HCT116 (cell line): ENCODE measurements around the gene PTMS. TPM values are rescaled to one million over a fixed set of nuclear protein-coding genes. Genes with fewer than 3 reads are reported as not detected.

Experiments used
- ATAC-seq: fragments of 200-7000 bp; cut with Tn5 transposase; 2 replicates; pipeline ENCODE4 v1.9.1; 2020; ENCODE audit warnings: mild to moderate bottlenecking, moderate library complexity
- BruUV-seq: library from RNA; stranded (reverse); fragments of 400-500 nt; replicated peaks from 2 replicates; lab custom pipeline; 2021; lab: Mats Ljungman, UMichigan
- CTCF ChIA-PET: fragments of 300-600 bp; sonication (Branson Sonifier 250); formaldehyde crosslinking; loops from one replicate; lab custom pipeline; 2021; ENCODE audit warnings: antibody characterized with exemption; lab: Charles Lee
- POLR2A ChIA-PET: fragments of 300-600, 350-600 bp; sonication (Branson Sonifier 250); formaldehyde crosslinking; loops from one replicate; lab custom pipeline; 2021; ENCODE audit warnings: antibody characterized with exemption; lab: Charles Lee
- RAD21 ChIA-PET, 2 experiments: fragments of 300-600 bp; sonication (Branson Sonifier 250); formaldehyde crosslinking; loops; one replicate each; lab custom pipeline; 2023; ENCODE audit warnings: low total read pairs in 2 of 2; ENCODE audit not compliant: uncharacterized antibody in 2 of 2, unreplicated experiment in 2 of 2, low non-redundant PET in 1 of 2; lab: Charles Lee
- DNase-seq: peaks from one replicate; pipeline ENCODE4 v3.0.0-alpha.2; 2010; ENCODE audit warnings: low read depth, low spot score
- H2AFZ ChIP-seq: fragments of 200-600 bp; shearing (Covaris generic), sonication (generic); 2 replicates; pipeline ENCODE4 v1.6.1; 2017; ENCODE audit warnings: low read depth, mixed run types, mixed read lengths, antibody characterized with exemption, low read length; ENCODE audit not compliant: poor library complexity, severe bottlenecking
- H3K27ac ChIP-seq: 2 replicates; pipeline ENCODE4 v1.5.1; 2012; ENCODE audit warnings: low read depth, low read length
- H3K27me3 ChIP-seq: fragments of 200-600 bp; sonication (generic); 2 replicates; pipeline ENCODE4 v1.6.1; 2016; ENCODE audit warnings: mixed run types, low read length, mixed read lengths; ENCODE audit not compliant: insufficient read depth
- H3K36me3 ChIP-seq, 2 experiments: fragments of 200-500 bp in 1 of 2; fragments of 200-600 bp in 1 of 2; sonication (Bioruptor generic) in 1 of 2; sonication (generic) in 1 of 2; 2 replicates each; pipeline versions ENCODE4 v1.5.1 to v1.6.1; 2014 to 2016; ENCODE audit warnings: low read length in 2 of 2, inconsistent platforms in 1 of 2, mixed read lengths in 1 of 2, mixed run types in 1 of 2; ENCODE audit not compliant: insufficient read depth in 2 of 2, control insufficient read depth in 1 of 2
- H3K4me1 ChIP-seq, 2 experiments: fragments of 200-600 bp in 1 of 2; sonication (generic) in 1 of 2; 2 replicates each; pipeline versions ENCODE4 v1.5.1 to v1.6.1; 2012 to 2017; ENCODE audit warnings: low read length in 2 of 2, inconsistent platforms in 1 of 2, mild to moderate bottlenecking in 1 of 2, mixed read lengths in 1 of 2, mixed run types in 1 of 2, moderate library complexity in 1 of 2; ENCODE audit not compliant: insufficient read depth in 2 of 2, control insufficient read depth in 1 of 2
- H3K4me2 ChIP-seq: fragments of 200-600 bp; sonication (generic); 2 replicates; pipeline ENCODE4 v1.6.1; 2017; ENCODE audit warnings: mixed run types, low read length, mixed read lengths
- H3K4me3 ChIP-seq, 2 experiments: fragments of 200-600 bp in 1 of 2; sonication (generic) in 1 of 2; replicated peaks in 1 of 2; 2 replicates each; pipeline ENCODE4 v1.5.1; 2011 to 2016; ENCODE audit warnings: low read length in 2 of 2, control low read depth in 1 of 2, low read depth in 1 of 2, mild to moderate bottlenecking in 1 of 2, mixed read lengths in 1 of 2, mixed run types in 1 of 2
- H3K79me2 ChIP-seq: fragments of 200-600 bp; sonication (generic); 2 replicates; pipeline ENCODE4 v1.6.1; 2017; ENCODE audit warnings: mild to moderate bottlenecking, mixed run types, low read length, moderate library complexity, mixed read lengths; ENCODE audit not compliant: insufficient read depth
- H3K9ac ChIP-seq: fragments of 200-600 bp; sonication (generic); 2 replicates; pipeline ENCODE4 v1.6.1; 2016; ENCODE audit warnings: low read length, mixed read lengths
- H3K9me2 ChIP-seq: fragments of 200-600 bp; sonication (generic), shearing (Covaris generic); 2 replicates; pipeline ENCODE4 v1.6.1; 2017; ENCODE audit warnings: mixed run types, mild to moderate bottlenecking, moderate library complexity; ENCODE audit not compliant: insufficient read depth
- H3K9me3 ChIP-seq, 2 experiments: fragments of 200-500 bp in 1 of 2; fragments of 200-600 bp in 1 of 2; sonication (Bioruptor generic) in 1 of 2; sonication (generic) in 1 of 2; 2 replicates each; pipeline ENCODE4 v1.6.1; 2014 to 2017; ENCODE audit warnings: low read length in 2 of 2, mixed read lengths in 2 of 2, inconsistent platforms in 1 of 2, low read depth in 1 of 2, mild to moderate bottlenecking in 1 of 2, mixed run types in 1 of 2, moderate library complexity in 1 of 2; ENCODE audit not compliant: control insufficient read depth in 1 of 2, insufficient read depth in 1 of 2
- H4K20me1 ChIP-seq: fragments of 200-600 bp; sonication (generic), shearing (Covaris generic); 2 replicates; pipeline ENCODE4 v1.6.1; 2017; ENCODE audit warnings: mixed run types, mild to moderate bottlenecking, moderate library complexity; ENCODE audit not compliant: insufficient read depth
- EGR1 ChIP-seq: IDR thresholded peaks from 2 replicates; pipeline ENCODE4 v1.6.1; 2012; ENCODE audit warnings: low read depth
- ELF1 ChIP-seq: IDR thresholded peaks from 2 replicates; pipeline ENCODE4 v1.6.1; 2012; ENCODE audit warnings: low read depth, borderline replicate concordance
- EZH2phosphoT487 ChIP-seq: fragments of 200-600 bp; IDR thresholded peaks from 2 replicates; pipeline ENCODE4 v1.6.1; 2018; ENCODE audit warnings: antibody characterized with exemption, borderline replicate concordance
- FOSL1 ChIP-seq: IDR thresholded peaks from 2 replicates; pipeline ENCODE4 v1.6.1; 2012; ENCODE audit warnings: low read depth
- MAX ChIP-seq: IDR thresholded peaks from 2 replicates; pipeline ENCODE4 v1.6.1; 2012
- POLR2A ChIP-seq: IDR thresholded peaks from 2 replicates; pipeline ENCODE4 v1.7.0; 2011; ENCODE audit warnings: borderline replicate concordance; ENCODE audit not compliant: insufficient read depth, insufficient read length; ENCODE audit errors: extremely low read depth
- RAD21 ChIP-seq: IDR thresholded peaks from 2 replicates; pipeline ENCODE4 v1.6.1; 2012; ENCODE audit warnings: low read depth, mild to moderate bottlenecking
- REST ChIP-seq: IDR thresholded peaks from 2 replicates; pipeline ENCODE4 v1.6.1; 2012; ENCODE audit warnings: low read depth
- SP1 ChIP-seq: IDR thresholded peaks from 2 replicates; pipeline ENCODE4 v1.6.1; 2012; ENCODE audit warnings: low read depth
- ZFX ChIP-seq: fragments of 450-650 bp; IDR thresholded peaks from 2 replicates; pipeline ENCODE4 v1.6.1; 2017
- ZNF274 ChIP-seq: fragments of 200-500 bp; sonication (Bioruptor generic); IDR thresholded peaks from 2 replicates; pipeline ENCODE4 v1.6.1; 2014; ENCODE audit warnings: mild to moderate bottlenecking, low read depth, low read length, inconsistent platforms
- intact Hi-C: fragments of 100-400 bp; cut with micrococcal nuclease; formaldehyde crosslinking; loops from 2 replicates; pipeline ENCODE4 v1.10.0; 2022
- total RNA-seq: library from RNA; stranded (reverse); gene quantifications from one replicate; pipeline ENCODE4 v1.2.1, GENCODE V29; 2021; ENCODE audit not compliant: unreplicated experiment

PTMS gene
- total RNA-seq, 1 experiment from 2014 or later = 494 TPM

DNA sequence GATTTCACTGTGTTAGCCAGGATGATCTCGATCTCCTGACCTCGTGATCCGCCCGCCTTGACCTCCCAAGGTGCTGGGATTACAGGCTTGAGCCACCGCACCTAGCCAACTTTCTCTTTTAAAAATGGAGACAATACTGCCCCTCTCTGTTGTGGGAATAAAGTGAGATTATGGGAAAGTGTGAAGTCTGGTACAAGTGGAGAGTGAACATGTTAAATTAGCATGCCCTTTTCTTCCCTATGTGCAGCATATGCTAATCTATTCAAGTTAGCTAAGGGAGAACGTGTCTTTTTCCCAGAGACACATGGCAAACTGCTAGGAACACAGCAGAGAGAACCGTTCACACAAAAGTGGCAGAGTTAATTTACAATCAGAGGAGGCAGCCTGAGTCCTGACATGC, 40.8 kb upstream of the PTMS start:
- CTCF ChIA-PET = interaction anchor here (2.7 kb wide), 1 partner anchor 28 kb away, joined by 16 read pairs; the partner anchor contains the start of gene MLF2
- Histone ChIP-seq H2AFZ (no peak overlapping the region), H3K36me3 (peaks cover 17 to 20% of the 10 kb centered on the region in 2 experiments; a peak in 3 of 4 replicates), H3K4me3 (no peak overlapping the region), H3K9ac (no peak overlapping the region), H3K27me3 (no peaks in the 10 kb centered on the region), H3K9me3 (no peaks in the 10 kb centered on the region), H3K4me1 (peaks cover 5 to 26% of the 10 kb centered on the region in 2 experiments; a peak in 3 of 4 replicates), H3K9me2 (no peaks in the 10 kb centered on the region), H4K20me1 (no peaks in the 10 kb centered on the region), H3K4me2 (peak overlapping the region; percentile 100), H3K79me2 (peaks cover 14% of the 10 kb centered on the region; the same call in 1 of the 2 replicates)
- RAD21 ChIA-PET = interaction anchor here in 1 of 2 experiments (1.6 kb wide), 1 partner anchor 28 kb away, joined by 3 read pairs; the partner anchor contains the start of gene MLF2
- BruUV-seq = no TSS peak
- intact Hi-C loops = no loop called here
- DNase-seq (no peak), ATAC-seq (no peak)
- POLR2A ChIA-PET = no interaction called here
- no peak for TF ChIP-seq MAX
- no peak for TF ChIP-seq EGR1
- no peak for TF ChIP-seq EZH2phosphoT487
- no peak for TF ChIP-seq ZNF274
- TF ChIP-seq REST = no peak
- TF ChIP-seq POLR2A = no peak
- TF ChIP-seq SP1 = no peak
- no peak for TF ChIP-seq ZFX
- TF ChIP-seq RAD21 = no peak
- TF ChIP-seq FOSL1 = no peak
- no peak for TF ChIP-seq ELF1
- TF ChIP-seq, all 23 proteins: peak for 0
- no peak overlapping the region for H3K27ac ChIP-seq
